ENCODE data around the gene YY2.

Gene YY2

GRCh38 chrX:21875013-21875412 is 19.2 kb downstream of the YY2 start:
- DNase-seq (ENCODE audit: low spot score) = no peak

DNA sequence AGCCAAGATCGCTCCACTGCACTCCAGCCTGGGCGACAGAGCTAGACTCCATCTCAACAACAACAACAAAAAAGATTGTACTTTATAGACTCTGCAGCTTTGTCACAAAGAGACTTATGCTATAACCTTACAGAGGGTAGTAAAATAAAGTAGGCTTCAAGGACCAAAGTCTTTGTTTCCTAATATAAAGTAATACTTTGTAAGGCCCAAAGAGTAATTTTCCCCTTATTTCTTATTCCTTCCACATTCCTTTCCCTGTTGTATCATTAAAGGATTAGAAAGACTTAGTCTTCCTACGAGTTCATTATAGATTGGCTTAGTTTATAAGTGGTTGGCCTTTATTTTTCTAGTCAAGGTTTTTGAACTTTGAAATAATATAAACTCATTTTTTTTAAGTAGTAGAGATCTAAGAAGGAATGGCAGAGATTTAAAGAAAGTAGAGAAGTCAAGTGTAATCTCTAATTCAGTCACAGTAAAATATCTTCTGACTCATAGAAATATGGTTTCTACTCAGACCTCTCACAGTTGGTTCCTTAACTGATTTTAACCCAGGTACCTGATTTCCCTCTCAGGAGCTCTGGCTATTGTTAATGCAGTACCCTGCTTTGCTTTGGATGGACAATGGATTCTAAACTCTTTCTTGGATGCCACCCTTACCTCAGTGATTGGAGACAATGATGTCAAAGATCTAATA is 26.2 kb downstream of the YY2 start:
- no peak for DNase-seq (ENCODE audit: low spot score)

DNA sequence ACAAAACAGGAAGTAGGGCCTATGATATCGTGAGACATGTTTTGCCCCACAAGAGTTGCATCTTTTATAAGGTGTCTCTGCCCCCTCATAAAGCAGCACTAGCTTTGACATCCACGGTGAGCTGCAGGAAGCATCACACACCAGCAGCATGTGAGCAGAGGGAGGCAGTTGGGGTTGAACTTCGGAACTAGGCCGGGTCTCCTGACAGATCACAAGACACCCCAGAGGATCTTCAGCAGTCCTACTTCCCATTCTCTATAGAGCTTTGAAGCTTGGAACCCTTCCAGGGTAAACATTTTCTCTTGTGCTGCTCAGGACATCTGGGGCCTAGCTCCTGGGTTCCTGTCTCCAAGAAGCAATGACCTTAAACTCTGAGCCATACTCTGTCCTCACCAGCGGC is 27.5 kb downstream of the YY2 start:
- no peak for DNase-seq (ENCODE audit: low spot score)

DNA sequence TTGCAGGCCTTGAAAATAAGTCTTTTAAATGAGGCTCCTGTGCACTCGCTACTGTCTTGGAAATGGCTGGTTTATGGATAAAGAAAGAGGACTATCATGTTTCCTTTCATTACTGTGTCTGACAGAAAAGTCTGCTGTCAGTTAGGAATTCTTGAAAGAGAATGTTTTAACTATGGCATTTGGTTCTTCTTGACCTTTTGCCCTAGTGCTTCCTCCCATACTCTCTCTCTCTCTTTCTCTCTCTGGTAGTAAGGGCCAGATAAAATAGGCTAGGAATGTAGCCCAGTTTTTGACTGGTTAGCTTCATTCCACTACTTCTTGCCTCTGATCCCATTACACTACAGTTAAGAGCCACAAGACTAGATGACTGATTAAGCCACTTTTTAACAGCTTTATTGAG is 29.8 kb downstream of the YY2 start:
- DNase-seq (ENCODE audit: low spot score) = peak; percentile 13

- no peak for DNase-seq (ENCODE audit: low spot score)
Observed at GRCh38 chrX:21905313-21905712, 49.5 kb downstream of the YY2 start.

GRCh38 chrX:21905953-21906352 is 50.2 kb downstream of the YY2 start:
- no peak for DNase-seq (ENCODE audit: low spot score)

DNA sequence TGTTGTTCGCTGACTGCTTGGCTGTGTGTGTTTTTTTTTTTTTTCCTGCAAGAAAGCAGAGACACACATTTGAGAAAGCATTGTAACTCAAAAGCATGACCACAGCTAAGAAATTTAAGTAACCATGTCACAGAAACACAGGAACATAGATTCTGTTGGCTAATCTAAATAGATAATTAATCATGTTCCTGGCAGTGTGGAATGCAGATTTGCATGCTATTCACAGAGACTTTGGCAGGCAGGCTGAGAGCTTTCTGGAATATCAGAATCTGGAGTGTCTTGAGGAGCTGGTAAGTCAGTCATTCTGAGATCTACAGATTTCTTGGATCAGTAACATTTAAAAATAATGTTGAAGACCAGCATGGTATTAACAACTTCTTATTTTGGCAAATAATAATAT is 51.5 kb downstream of the YY2 start:
- peak; percentile 20 for DNase-seq (ENCODE audit: low spot score)

Measured in AG08396 (cell line).